Measurements from ENCODE around the gene ARSG. TPM values are rescaled to one million over a fixed set of nuclear protein-coding genes. Genes with fewer than 3 reads are reported as not detected.
A peak's percentile ranks its signal among the peaks of the same experiment; 100 is the strongest.

The ARSG gene
- total RNA-seq, 2 experiments from 2014 or later = 9.0 to 10.5 TPM

DNA sequence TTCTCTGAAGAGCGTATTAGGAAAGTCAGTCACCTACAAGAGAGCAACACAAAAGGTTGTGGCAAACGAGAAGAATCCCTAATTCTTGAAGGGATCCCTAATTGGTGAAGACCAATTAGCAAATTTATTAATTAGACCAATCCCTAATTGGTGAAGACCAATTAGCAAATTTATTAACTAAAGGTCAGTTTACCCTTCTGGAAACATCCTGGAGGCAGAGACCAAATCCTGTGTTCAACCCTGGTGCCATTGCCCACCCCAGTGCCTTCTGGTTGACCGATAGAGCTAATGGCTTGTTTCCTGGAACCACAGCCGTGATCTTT is 91.8 kb downstream of the ARSG start:
- Mint-ChIP-seq H3K9me3 (no peaks in the 10 kb centered on the region), H3K4me1 (ENCODE audit: low read depth) (peaks cover 15% of the 10 kb centered on the region), H3K27me3 (ENCODE audit: low read depth) (no peaks in the 10 kb centered on the region), H3K4me3 (no peak overlapping the region), H3K36me3 (ENCODE audit: low read depth) (no peaks in the 10 kb centered on the region), H3K27ac (no peak overlapping the region)
- intact Hi-C loops (cut with micrococcal nuclease) = no loop called here
- no peak for DNase-seq
- CTCF ChIA-PET = no interaction called here

DNA sequence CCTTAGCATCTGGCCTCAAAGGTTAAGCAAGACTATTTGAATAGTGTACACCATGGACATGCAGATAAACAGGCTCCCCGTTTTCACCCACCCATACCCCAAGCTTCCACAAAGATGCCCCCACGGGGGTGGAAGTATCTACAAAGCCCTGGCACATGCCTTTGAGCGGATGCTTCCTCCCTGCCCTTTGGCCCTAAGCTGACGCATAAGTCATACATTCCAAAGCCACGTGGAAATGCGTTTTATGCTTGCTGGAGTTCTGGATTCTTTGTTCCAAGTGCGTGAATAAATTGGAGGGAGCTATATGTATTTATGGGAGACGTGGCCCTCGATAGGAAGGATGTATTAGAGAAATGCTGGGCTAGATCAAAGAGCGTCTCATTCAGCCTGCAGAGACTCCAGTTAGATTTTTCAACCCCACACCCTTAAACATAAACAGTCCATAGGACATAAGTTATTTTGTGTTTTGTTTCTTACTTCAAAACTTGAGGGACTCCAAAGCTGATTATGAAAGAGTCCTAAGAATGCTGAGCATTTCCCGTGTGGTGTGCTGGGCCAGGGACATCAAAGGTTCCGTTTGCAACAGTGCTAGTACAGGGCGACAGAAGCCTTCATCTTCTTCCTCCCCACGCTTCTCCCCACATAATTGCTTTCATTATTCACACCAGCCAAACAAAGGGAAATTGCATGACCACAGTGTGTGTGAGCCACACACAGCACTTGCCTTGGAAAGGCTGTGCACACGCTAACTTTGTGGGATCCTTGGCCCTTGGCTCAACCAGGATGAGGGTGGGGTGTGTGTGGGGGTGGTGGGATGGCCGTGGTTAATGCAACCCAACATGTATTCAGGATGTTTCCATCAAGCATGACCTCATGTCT is 92.4 kb downstream of the ARSG start:
- peak; percentile 39 for DNase-seq
- Mint-ChIP-seq H3K36me3 (ENCODE audit: low read depth) (no peaks in the 10 kb centered on the region), H3K9me3 (no peaks in the 10 kb centered on the region), H3K27ac (no peak overlapping the region), H3K4me3 (no peak overlapping the region), H3K4me1 (ENCODE audit: low read depth) (peaks cover 15% of the 10 kb centered on the region), H3K27me3 (ENCODE audit: low read depth) (no peaks in the 10 kb centered on the region)
- intact Hi-C loops (cut with micrococcal nuclease) = no loop called here
- CTCF ChIA-PET = no interaction called here

GRCh38 chr17:68384471-68384870 is 93.2 kb downstream of the ARSG start:
- no peak overlapping the region for H3K4me3 Mint-ChIP-seq
- H3K9me3 Mint-ChIP-seq = no peaks in the 10 kb centered on the region
- H3K4me1 Mint-ChIP-seq (ENCODE audit: low read depth) = peaks cover 15% of the 10 kb centered on the region
- H3K27me3 Mint-ChIP-seq (ENCODE audit: low read depth) = no peaks in the 10 kb centered on the region
- no peak for DNase-seq
- no peaks in the 10 kb centered on the region for H3K36me3 Mint-ChIP-seq (ENCODE audit: low read depth)
- intact Hi-C loops (cut with micrococcal nuclease) = no loop called here
- CTCF ChIA-PET = interaction anchor here (1.0 kb wide), 1 partner anchor 52 kb away, joined by 3 read pairs; no protein-coding TSS in a partner anchor
- H3K27ac Mint-ChIP-seq = no peak overlapping the region

DNA sequence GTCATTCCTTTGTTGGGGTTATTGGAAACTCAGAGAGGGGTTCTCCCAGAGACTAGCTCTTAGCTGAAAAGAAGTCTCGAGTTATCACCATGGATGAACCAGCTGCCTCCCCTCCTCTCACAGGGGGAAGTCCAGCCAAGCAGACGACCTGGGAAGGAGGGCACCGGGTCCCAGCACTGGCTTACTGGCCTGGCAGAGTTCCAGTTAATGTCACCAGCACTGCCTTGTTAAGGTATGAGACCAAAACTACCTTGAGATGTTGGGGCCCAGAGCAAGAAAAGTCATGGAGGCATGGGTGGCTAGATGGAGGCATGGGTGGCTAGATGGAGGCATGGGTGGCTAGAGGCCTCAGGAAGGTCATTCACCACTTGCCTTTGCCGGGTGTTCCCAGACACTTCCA is 93.6 kb downstream of the ARSG start:
- CTCF ChIA-PET = interaction anchor here (1.0 kb wide), 2 partner anchors 52 to 212 kb away, joined by 3 to 4 read pairs; no protein-coding TSS in a partner anchor

GRCh38 chr17:68385490-68386215 is 94.4 kb downstream of the ARSG start:
- CTCF ChIA-PET = interaction anchor here (0.6 to 1.0 kb wide), 2 partner anchors 39 to 213 kb away, joined by 3 to 4 read pairs; no protein-coding TSS in a partner anchor
- no peak for DNase-seq
- Mint-ChIP-seq H3K4me1 (ENCODE audit: low read depth) (peaks cover 15% of the 10 kb centered on the region), H3K36me3 (ENCODE audit: low read depth) (no peaks in the 10 kb centered on the region), H3K9me3 (no peaks in the 10 kb centered on the region), H3K27ac (no peak overlapping the region), H3K4me3 (no peak overlapping the region), H3K27me3 (ENCODE audit: low read depth) (no peaks in the 10 kb centered on the region)
- intact Hi-C loops (cut with micrococcal nuclease) = no loop called here

More for the DNA sequence above, 93.6 kb downstream of the ARSG start:
- no peak for DNase-seq
- Mint-ChIP-seq H3K4me3 (no peak overlapping the region), H3K27ac (no peak overlapping the region), H3K4me1 (ENCODE audit: low read depth) (peaks cover 15% of the 10 kb centered on the region), H3K27me3 (ENCODE audit: low read depth) (no peaks in the 10 kb centered on the region), H3K9me3 (no peaks in the 10 kb centered on the region), H3K36me3 (ENCODE audit: low read depth) (no peaks in the 10 kb centered on the region)
- intact Hi-C loops (cut with micrococcal nuclease) = no loop called here

GRCh38 chr17:68387435-68388218 is 96.3 kb downstream of the ARSG start:
- no peak for DNase-seq
- Mint-ChIP-seq H3K9me3 (no peaks in the 10 kb centered on the region), H3K27ac (no peak overlapping the region), H3K27me3 (ENCODE audit: low read depth) (no peaks in the 10 kb centered on the region), H3K36me3 (ENCODE audit: low read depth) (no peaks in the 10 kb centered on the region), H3K4me1 (ENCODE audit: low read depth) (peaks cover 15% of the 10 kb centered on the region), H3K4me3 (no peak overlapping the region)
- CTCF ChIA-PET = interaction anchor here (0.5 to 1.5 kb wide), 2 partner anchors 78 to 875 kb away, joined by 3 to 8 read pairs; no protein-coding TSS in a partner anchor
- intact Hi-C loops (cut with micrococcal nuclease) = no loop called here

DNA sequence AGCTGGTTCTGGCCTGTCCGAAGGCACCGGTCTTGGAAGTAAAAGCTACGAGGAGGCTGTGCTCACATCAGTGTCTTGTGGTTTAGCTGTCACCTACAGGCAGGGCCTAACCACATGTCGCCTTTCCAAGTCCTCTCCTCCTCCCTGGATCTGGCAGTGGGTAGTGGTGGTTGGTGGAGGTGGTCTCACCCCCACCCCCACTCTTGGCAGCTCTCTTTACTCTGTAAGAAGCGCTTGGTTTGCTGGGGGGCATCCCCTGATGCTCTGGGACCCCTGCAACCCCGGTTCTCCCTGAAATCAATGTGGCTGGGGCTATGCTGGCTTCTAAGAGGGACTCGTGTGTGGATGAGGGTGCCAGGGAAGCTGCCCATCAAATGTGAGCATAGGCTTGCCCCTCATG is 97.7 kb downstream of the ARSG start:
- Mint-ChIP-seq H3K36me3 (ENCODE audit: low read depth) (no peaks in the 10 kb centered on the region), H3K4me3 (no peak overlapping the region), H3K4me1 (ENCODE audit: low read depth) (peaks cover 6% of the 10 kb centered on the region), H3K9me3 (no peaks in the 10 kb centered on the region), H3K27me3 (ENCODE audit: low read depth) (no peaks in the 10 kb centered on the region), H3K27ac (no peak overlapping the region)
- intact Hi-C loops (cut with micrococcal nuclease) = no loop called here
- no peak for DNase-seq
- CTCF ChIA-PET = interaction anchor here (1.0 to 1.5 kb wide), 2 partner anchors 9 to 77 kb away, joined by 3 to 8 read pairs; no protein-coding TSS in a partner anchor

DNA sequence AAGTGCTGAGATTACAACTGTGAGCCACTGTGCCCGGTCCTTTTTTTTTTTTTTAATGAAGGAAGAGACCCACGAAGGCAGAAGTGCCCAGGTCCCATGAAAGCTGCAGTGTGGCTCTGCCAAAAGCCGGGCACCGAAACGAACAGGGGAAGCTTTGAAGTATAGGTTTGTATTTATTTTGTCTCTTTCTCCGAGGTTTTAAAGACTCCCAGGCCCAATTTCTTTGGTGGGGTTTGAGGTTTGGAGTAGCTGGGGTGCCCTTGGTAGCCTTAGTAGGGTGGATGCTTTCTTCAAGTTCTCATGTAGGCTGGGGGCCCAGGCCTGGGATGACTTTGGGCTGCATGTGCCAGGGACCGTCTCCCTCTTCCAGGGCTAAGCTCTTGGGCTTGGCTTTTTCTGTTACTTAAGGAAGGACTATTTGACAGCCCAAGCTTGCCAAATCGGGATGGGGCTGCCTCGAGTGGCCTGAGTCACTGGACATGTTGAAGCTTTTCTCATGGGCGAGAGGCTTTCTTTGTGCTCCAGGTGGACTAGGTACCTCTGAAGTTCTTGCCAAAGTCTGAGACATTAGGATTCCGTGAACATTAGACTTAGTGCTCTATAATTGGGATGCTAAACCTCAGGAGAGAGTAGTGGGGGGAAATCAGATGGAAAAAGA is 99.7 kb downstream of the ARSG start:
- no peaks in the 10 kb centered on the region for H3K27me3 Mint-ChIP-seq (ENCODE audit: low read depth)
- no peak overlapping the region for H3K27ac Mint-ChIP-seq

GRCh38 chr17:68391561-68392268 is 100.4 kb downstream of the ARSG start:
- Mint-ChIP-seq H3K4me1 (ENCODE audit: low read depth) (peaks cover under 1% of the 10 kb centered on the region), H3K27me3 (ENCODE audit: low read depth) (no peaks in the 10 kb centered on the region), H3K4me3 (no peak overlapping the region), H3K27ac (no peak overlapping the region), H3K36me3 (ENCODE audit: low read depth) (peaks cover 10% of the 10 kb centered on the region), H3K9me3 (peaks cover 5% of the 10 kb centered on the region)
- no peak for DNase-seq
- intact Hi-C loops (cut with micrococcal nuclease) = no loop called here
- CTCF ChIA-PET = interaction anchor here (1.0 kb wide), 1 partner anchor 74 kb away, joined by 4 read pairs; no protein-coding TSS in a partner anchor

More for the DNA sequence above, 99.7 kb downstream of the ARSG start:
- peaks cover 7% of the 10 kb centered on the region for H3K36me3 Mint-ChIP-seq (ENCODE audit: low read depth)
- intact Hi-C loops (cut with micrococcal nuclease) = no loop called here
- H3K4me3 Mint-ChIP-seq = no peak overlapping the region
- H3K9me3 Mint-ChIP-seq = peaks cover 3% of the 10 kb centered on the region
- CTCF ChIA-PET = no interaction called here
- no peak for DNase-seq
- no peaks in the 10 kb centered on the region for H3K4me1 Mint-ChIP-seq (ENCODE audit: low read depth)

DNA sequence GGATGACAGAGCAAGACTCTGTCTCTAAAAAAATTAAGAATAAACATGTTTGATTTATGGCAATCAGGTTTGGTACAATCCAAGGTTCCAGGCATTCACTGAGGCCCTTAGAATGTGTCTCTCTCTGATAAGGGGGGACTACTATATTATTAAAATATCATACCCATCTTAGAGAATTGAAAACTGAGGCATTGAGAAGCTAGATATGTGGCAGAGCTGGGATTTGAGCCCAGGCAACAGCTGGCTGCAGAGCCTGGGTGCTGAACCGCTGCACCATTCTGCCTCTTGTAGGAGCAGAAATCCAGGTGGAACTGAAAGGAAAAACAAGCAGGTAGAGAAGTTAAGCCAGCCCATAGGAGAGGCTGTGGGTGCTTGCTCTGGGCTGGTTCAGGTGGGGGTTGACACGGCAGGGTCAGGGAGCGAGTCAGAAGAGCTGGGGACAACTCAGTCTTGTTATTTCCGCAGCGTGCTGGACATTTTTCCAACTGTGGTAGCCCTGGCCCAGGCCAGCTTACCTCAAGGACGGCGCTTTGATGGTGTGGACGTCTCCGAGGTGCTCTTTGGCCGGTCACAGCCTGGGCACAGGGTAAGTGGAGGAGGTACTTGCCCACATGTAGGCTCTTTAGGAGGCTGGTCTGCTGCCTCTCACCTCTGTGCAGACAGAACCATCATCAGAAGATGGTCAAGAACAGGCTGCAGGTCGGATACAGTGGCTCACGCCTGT is 103.5 kb downstream of the ARSG start:
- CTCF ChIA-PET = interaction anchor here (0.6 kb wide), 1 partner anchor 170 kb away, joined by 3 read pairs; no protein-coding TSS in a partner anchor
- Mint-ChIP-seq H3K4me1 (ENCODE audit: low read depth) (peaks cover 21% of the 10 kb centered on the region), H3K27ac (no peak overlapping the region), H3K27me3 (ENCODE audit: low read depth) (no peaks in the 10 kb centered on the region), H3K9me3 (peaks cover 5% of the 10 kb centered on the region), H3K36me3 (ENCODE audit: low read depth) (peaks cover 10% of the 10 kb centered on the region), H3K4me3 (no peak overlapping the region)
- no peak for DNase-seq
- intact Hi-C loops (cut with micrococcal nuclease) = no loop called here

All from activated naive CD4-positive, alpha-beta T cell treated with anti-CD3 and anti-CD28 coated beads for 36 hours (primary cell).